Lower lobe of right lung (tissue), 2 donors: ENCODE measurements around the gene FBXW7. TPM values are rescaled to one million over a fixed set of nuclear protein-coding genes. Genes with fewer than 3 reads are reported as not detected.
A peak's percentile ranks its signal among the peaks of the same experiment; 100 is the strongest.

ENCODE experiments used
- ATAC-seq, 2 donors: fragments of 200-7000 bp; cut with Tn5 transposase; one replicate each; pipeline ENCODE4 v1.9.1; 2020 to 2022; ENCODE audit warnings: mild to moderate bottlenecking in 2 of 2, moderate library complexity in 2 of 2
- DNase-seq: peaks from one replicate; pipeline ENCODE4 v3.0.0-alpha.2; 2020
- H3K27ac ChIP-seq: fragments of 200-600 bp; one replicate; pipeline ENCODE4 v1.8.0; 2022
- H3K27me3 ChIP-seq: fragments of 200-600 bp; one replicate; pipeline ENCODE4 v1.8.0; 2022; ENCODE audit warnings: low read depth
- H3K36me3 ChIP-seq: fragments of 200-600 bp; one replicate; pipeline ENCODE4 v1.8.0; 2022; ENCODE audit warnings: mild to moderate bottlenecking
- H3K4me1 ChIP-seq: fragments of 200-600 bp; one replicate; pipeline ENCODE4 v1.8.0; 2022
- H3K4me3 ChIP-seq: fragments of 200-600 bp; one replicate; pipeline ENCODE4 v1.8.0; 2022; ENCODE audit warnings: mild to moderate bottlenecking
- H3K9me3 ChIP-seq: fragments of 200-600 bp; one replicate; pipeline ENCODE4 v1.8.0; 2022
- CTCF ChIP-seq: fragments of 200-600 bp; IDR thresholded peaks from one replicate; pipeline ENCODE4 v1.8.0; 2022; ENCODE audit warnings: antibody characterized with exemption, mild to moderate bottlenecking
- intact Hi-C: fragments of 100-400 bp; cut with DNase I; formaldehyde crosslinking; loops from one replicate; pipeline ENCODE4 v1.11.0; 2022
- total RNA-seq: library from RNA; stranded (reverse); fragmentation: NEBNext Ultra II Directional; extraction: Animal tissue kit (Norgen Biotek cat#: 25700); gene quantifications from one replicate; pipeline ENCODE4 v1.2.1, GENCODE V29; 2021
- donor health status: DM: no; HTN: yes; CAD: no; lungs with severe emphysema.

The FBXW7 gene
- total RNA-seq, 1 donor from 2014 or later = 39.6 TPM

- Histone ChIP-seq H3K4me3 (peak overlapping the region; percentile 98), H3K9me3 (no peaks in the 10 kb centered on the region), H3K36me3 (peaks cover 5% of the 10 kb centered on the region), H3K4me1 (peaks cover 47% of the 10 kb centered on the region), H3K27me3 (no peaks in the 10 kb centered on the region), H3K27ac (peak overlapping the region; percentile 97)
- intact Hi-C loops = no loop called here
- TF ChIP-seq CTCF = no peak
- ATAC-seq = peak; percentile 26 to 49
- DNase-seq = peak; percentile 53
Observed at GRCh38 chr4:152535360-152535902, 461 bp downstream of the FBXW7 start.

- ATAC-seq (peak; percentile 3 to 16), DNase-seq (peak; percentile 83)
- Histone ChIP-seq H3K9me3 (no peaks in the 10 kb centered on the region), H3K4me3 (peak overlapping the region; percentile 98), H3K27ac (peak overlapping the region; percentile 97), H3K4me1 (peaks cover 47% of the 10 kb centered on the region), H3K27me3 (no peaks in the 10 kb centered on the region), H3K36me3 (peaks cover 4% of the 10 kb centered on the region)
- no peak for TF ChIP-seq CTCF
- intact Hi-C loops = no loop called here
Observed at GRCh38 chr4:152534541-152535359, 1.1 kb downstream of the FBXW7 start.

GRCh38 chr4:152531479-152531878, 4.4 kb downstream of the FBXW7 start:
- intact Hi-C loops = no loop called here
- TF ChIP-seq CTCF = no peak
- Histone ChIP-seq H3K4me1 (peaks cover 26% of the 10 kb centered on the region), H3K4me3 (no peak overlapping the region), H3K36me3 (peaks cover 7% of the 10 kb centered on the region), H3K27me3 (no peaks in the 10 kb centered on the region), H3K27ac (no peak overlapping the region), H3K9me3 (no peaks in the 10 kb centered on the region)
- ATAC-seq (no peak), DNase-seq (no peak)

- no peak for DNase-seq
- no peaks in the 10 kb centered on the region for H3K9me3 ChIP-seq
- no peak for TF ChIP-seq CTCF
- no peaks in the 10 kb centered on the region for H3K27me3 ChIP-seq
- intact Hi-C loops = no loop called here
- H3K4me1 ChIP-seq = peaks cover 26% of the 10 kb centered on the region
- no peak for ATAC-seq
- H3K27ac ChIP-seq = no peak overlapping the region
- no peak overlapping the region for H3K4me3 ChIP-seq
- peaks cover 7% of the 10 kb centered on the region for H3K36me3 ChIP-seq
Observed at GRCh38 chr4:152530600-152530999, 5.3 kb downstream of the FBXW7 start.

GRCh38 chr4:152529880-152530279, 6.0 kb downstream of the FBXW7 start:
- Histone ChIP-seq H3K27me3 (no peaks in the 10 kb centered on the region), H3K9me3 (no peaks in the 10 kb centered on the region), H3K36me3 (peaks cover 7% of the 10 kb centered on the region), H3K4me3 (no peak overlapping the region), H3K27ac (no peak overlapping the region), H3K4me1 (peaks cover 26% of the 10 kb centered on the region)
- DNase-seq (no peak), ATAC-seq (no peak)
- no peak for TF ChIP-seq CTCF
- intact Hi-C loops = no loop called here
